Stimulated activated naive CD4-positive, alpha-beta T cell (primary cell): ENCODE measurements around the gene CSGALNACT2.
"Not testable (repeated sequence)": the region's sequence is repeated elsewhere in the genome, so short reads cannot be mapped to it uniquely, and the experiment has no call there.

Source experiments
- DNase-seq, 6 experiments: peaks; one replicate each; lab custom pipeline; 2025; lab: John Stamatoyannopoulos, UW

CSGALNACT2 gene

DNA sequence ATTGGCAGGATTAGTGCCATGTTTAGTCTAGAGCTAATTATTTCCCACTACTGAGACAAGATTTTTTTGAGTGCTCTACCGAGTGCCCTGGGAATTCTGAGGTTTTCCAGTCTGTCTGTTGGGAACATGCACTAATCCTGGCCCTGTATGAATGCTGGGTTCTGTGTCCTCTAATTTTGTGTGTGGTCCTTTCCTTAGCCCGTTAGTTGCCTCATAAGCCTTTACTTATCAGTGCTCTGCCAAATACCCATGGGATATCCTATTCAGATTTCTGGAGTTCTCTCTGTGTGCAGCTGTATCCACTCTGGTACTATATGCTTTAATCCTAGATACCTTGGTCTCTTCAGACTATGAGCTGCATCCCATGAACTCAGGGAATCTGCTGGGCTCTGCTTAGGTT, 13.1 kb downstream of the CSGALNACT2 start:
- DNase-seq = no peak

DNA sequence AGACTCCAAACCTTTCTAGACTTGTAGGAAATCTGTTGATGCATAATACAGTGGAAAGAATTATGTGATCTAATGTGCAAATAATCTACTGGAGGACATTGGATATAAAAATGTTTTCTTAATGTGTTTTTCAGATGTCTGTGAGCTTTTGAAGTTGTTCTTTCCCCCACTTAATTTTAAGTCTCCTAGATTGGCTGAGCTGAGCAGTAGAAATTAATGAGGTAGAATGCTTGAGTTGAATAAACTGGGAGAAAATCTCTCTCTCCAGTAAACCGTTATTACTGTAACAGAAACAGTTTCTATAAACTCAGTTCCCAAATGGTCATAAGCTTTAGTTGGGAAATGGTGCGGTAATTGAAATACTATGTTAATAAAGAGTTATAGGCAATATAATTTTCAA, 15.7 kb downstream of the CSGALNACT2 start:
- no peak for DNase-seq

DNA sequence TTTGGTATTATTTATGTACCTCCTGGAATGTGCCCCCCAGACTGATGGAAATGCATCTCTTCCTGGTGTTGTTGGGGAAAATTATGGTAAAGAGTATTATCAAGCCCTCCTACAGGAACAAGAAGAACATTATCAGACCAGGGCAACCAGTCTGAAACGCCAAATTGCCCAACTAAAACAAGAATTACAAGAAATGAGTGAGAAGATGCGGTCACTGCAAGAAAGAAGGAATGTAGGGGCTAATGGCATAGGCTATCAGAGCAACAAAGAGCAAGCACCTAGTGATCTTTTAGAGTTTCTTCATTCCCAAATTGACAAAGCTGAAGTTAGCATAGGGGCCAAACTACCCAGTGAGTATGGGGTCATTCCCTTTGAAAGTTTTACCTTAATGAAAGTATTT, 17.0 kb downstream of the CSGALNACT2 start:
- DNase-seq = no peak

DNA sequence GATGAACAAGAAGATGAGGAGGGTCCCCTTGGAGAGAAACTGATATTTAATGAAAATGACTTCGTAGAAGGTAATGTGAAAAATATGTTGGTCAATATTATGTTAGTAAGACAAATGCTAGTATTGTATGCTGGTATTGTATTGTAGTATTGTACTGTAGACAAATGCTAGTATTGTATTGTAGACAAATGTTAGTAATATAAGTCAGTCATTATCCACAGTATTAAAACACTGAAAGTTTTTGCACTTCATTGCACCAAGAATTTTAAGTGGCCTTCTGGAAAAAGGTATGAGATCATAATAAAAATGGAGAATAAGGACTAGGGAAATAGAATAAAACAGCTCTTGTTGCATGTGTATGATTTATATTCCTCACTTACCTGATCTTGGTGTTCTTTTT, 17.5 kb downstream of the CSGALNACT2 start:
- DNase-seq = no peak

DNA sequence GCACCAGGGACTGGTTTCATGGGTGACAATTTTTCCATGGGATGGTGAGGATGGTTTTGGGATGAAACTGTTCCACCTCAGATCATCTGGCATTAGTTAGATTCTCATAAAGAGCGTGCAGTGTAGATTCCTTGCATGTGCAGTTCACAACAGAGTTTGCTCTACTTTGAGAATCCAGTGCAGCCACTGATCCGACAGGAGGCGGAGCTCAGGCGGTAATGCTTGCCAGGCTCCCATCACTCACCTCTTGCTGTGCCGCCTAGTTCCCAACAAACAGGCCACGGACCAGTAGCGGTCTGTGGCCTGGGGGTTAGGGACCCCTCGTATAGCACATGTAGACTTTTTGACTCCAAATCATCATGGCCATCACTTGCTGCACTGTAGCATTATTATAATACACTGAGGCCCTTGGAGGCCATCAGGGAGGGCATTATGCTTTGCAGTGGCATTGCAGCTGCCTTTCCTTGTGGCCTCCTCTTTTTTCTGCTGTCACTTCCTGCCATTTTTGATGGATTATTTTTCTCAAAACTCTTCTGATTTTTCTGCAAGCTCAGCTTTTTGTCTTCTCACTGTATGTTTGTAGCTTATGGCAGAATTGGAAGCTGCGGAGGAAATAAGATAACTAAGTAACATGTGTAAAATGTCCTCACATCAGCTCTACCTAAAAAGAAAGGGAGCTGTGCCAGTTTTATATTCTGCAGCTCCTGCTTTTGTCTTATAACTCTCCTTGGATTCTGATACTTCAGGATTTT, 18.5 kb downstream of the CSGALNACT2 start:
- DNase-seq = no peak

DNA sequence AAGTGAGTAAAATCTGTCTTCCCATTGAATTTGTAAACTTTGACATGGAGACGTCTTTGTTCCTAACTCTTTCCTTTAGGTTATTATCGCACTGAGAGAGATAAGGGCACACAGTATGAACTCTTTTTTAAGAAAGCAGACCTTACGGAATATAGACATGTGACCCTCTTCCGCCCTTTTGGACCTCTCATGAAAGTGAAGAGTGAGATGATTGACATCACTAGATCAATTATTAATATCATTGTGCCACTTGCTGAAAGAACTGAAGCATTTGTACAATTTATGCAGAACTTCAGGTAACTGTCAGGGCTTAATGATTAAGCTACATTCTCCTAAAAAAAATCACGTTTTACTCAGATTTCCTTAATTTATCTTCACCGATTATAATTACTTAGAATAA, 20.4 kb downstream of the CSGALNACT2 start:
- no peak for DNase-seq

DNA sequence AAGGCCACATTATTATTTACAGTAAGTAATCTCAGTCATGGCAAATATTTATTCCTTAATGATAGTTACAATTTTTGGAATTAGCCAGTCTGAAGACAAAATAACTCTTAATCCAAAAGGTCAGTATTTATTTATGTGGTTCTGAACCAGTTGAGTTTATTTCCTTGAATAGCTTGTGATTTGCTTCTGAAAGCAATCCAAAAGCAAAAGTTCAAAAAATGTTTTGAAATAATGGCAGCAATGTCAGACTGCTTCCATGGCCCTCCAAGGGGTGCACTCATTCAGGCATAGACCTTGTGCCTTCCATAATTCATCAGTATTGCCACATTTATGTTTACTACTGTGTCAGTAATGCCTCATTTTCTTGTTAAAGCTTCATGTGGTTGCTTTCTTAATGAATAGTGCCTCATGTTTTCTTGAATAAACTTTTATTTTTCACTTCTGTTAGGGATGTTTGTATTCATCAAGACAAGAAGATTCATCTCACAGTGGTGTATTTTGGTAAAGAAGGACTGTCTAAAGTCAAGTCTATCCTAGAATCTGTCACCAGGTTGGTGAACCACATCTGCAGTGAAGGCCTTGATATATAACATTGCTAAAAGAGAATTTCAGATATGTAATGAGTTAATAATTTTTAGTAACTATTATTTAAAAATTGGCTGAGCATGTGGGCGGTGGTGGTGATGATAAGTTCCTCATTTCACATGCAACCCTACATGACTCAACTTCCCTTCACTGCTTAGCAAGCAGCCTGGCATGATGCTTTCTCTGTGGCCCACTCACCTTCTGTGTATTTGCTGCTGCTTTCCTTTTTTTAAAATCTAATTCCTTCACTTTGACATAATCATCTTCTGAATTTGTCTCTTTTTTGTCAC, 22.0 kb downstream of the CSGALNACT2 start:
- no peak for DNase-seq

DNA sequence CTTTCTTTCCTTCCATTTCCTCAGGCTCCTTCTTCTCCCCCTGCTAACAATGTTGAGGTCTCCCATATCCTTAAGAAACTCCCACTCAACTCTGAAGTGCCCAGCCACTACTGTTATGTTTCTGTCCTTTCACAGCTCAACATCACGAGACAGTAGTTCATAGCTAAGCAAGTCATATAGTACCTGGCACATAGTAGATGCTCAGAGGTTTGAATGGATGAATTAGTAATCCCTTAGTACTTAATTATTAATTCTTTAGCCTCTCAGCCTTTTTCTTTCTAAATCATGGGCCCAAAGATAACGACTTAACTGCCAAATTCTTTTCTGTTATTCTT, 22.6 kb downstream of the CSGALNACT2 start:
- no peak for DNase-seq

DNA sequence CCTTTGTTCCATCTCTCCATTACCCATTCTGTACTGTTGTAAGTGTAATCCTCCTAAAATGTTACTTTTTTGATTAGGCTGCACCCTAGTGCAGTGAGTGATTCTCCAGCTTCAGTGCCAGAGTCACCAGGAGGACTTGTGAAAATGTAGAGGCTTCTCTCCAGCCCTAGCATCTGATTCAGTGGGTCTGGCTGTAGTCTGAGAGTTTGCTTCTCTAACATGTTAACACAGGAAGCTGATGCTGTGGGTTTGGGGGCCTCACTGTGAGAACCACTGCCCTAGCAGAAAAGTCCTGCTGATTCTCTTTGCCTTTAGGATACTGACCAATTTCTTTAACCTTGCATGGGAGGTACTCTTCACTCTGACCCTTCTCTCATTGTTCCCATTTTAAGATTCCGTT, 24.4 kb downstream of the CSGALNACT2 start:
- DNase-seq = no peak

DNA sequence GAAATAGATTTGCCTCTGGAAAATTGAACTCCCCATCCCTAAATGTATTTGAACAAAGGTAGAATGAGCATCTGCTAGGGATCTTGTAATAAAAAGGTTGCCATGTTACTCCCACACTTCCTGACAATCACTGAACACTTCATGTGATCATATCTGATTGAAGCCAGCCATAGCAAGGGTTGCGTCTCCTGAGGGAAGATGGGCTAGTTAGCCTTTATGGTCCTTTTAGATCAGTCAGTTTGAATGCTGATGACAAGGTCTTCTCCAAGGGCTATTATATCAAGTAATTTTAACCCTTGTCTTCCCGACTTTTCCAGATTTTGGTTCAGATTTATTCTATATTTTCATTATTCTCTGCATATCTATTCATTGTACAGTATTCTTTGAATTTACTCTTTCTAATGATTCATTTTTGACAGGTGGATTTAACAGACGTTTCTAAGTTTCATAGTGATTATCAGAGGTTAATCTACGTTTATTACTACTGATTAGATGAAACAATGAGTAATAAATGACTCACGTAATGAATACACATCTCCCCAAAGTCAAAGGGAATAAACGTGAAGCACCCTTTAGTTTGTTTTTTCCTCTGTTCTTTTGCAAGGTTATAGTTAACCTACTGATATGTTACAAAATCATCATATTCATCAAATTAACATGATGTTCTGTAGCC, 28.1 kb downstream of the CSGALNACT2 start:
- DNase-seq = no peak

DNA sequence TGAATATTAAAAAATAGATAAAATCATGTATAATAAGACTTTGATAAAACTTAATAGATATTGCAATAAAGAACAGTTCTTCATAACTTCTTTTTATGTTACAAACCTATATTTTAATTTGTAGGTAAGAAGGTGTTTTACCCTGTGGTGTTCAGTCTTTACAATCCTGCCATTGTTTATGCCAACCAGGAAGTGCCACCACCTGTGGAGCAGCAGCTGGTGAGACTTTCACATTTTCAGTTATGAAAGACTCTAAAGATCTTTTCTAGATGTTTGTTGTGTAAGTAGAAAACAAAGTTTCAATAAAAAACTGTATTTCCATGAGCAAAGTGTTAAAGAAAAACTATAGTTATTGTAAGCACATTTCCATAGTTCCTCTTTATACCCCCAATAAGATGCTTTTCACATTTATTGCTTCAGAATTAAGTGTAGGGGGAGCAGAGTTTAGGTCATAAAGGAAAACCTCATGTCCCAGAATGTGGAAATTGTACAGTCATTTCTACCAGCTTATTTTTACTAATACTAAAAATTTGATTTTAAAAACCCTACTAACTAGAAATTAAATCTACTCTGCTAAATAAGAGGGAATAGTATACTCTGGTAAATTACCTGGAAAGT, 28.7 kb downstream of the CSGALNACT2 start:
- DNase-seq = no peak

DNA sequence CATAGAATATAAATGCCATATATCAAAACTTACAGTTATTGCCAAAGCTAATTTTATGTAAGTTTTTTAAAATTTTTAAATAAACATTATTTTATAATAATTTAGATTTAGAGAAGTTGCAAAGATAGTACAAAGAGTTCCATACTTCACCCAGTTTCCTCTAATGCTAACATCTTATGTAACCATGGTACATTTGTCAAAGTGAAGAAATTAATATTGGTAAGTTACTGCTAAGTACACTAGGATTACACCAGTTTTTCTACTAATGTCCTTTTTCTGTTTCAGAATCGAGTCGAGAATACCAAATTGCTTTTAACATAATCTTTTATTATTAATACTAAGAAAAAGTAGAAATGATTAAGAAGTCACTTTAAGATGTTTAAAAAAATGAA, 29.2 kb downstream of the CSGALNACT2 start:
- no peak for DNase-seq

DNA sequence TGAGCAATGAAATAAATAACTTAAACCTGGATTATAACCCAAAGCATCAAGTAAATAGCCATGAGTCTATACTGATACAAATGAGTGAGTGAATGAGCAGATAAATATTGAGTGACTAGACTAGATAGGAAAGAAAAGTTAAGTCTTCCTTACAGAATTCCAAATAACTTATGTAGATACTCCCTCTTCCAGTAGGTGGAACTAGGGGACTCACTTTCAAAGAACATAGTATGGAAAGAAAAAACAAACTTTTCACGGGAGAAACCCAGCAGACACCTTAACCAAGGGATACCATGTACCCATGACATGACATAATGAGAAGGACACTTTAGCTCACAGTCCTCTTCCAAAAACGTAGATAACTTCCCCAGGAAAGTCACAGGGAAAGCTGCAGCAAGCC, 32.2 kb downstream of the CSGALNACT2 start:
- DNase-seq = no peak

DNA sequence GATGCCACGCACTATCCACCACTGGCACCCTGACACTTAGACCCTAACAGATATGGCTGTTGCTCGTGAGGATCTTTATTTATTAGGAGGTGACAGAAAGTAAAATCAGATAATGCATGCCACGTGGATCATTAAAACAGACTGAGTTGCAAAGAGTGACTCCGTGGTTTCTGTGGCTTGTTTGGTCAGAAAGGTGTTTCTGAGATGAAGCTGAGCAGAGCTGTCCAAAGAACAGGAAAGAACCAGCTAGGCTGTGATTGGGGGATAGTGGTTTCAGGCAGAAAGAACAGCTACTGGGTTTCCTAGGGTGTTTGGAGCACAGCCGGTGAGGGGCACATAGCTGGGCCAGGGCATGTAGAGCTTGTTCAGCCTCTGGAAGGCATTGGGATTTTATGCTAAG, 34.4 kb downstream of the CSGALNACT2 start:
- DNase-seq = no peak

DNA sequence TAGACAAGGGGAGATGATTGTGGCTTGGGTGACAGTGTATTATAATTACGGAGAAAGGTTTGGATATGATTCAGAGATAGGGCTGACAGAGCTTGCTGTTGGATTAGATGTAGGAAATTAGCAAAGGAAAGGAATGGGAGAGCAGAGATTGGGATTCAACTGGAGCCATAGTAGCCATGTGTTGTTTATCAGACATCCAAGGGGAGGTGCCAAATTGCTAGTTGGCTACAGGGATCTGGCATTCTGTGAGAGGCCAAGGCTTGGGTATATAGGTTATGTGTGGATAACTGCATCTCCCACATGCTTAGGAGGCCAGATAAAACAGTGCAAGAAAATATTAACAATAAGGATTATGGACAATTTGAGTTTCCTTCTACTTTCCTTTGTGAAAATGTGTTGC, 34.9 kb downstream of the CSGALNACT2 start:
- DNase-seq = no peak

DNA sequence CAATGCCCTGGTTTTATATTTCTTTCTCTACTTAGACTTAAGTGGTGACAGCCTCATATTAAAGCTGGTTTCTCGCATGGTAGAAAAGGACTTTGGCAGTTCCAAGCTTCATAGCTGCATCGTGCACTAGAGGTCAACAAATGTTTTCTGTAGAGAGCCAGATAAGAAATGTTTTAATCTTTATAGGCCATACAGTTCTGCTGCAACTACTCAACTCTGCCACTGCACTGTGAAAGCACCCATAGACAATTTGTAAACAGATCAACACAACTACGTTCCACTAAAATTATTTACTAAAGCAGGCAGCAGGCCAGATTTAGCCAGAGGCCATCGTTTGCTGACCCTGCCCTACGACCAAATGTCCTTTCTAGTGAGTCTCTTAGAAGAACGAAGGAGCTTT, 36.7 kb downstream of the CSGALNACT2 start:
- no peak for DNase-seq

DNA sequence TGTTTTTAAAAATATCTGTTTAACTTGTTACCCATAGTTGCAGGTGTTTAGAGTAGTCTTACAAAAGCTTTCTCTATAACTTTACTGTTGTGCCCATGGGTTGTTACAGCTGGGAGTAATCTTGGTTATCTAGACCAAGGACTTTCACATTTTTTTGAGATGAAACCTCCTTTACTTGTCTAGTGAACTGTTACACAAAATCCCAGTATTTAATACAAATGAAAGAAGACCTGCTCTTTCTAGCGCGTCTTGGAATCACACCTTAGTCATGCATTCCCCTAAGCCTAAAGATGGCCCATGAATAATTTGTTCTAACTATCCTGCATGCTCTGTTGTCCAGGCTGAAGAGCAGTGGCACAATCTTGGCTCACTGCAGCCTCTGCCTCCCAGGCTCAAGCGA, 38.0 kb downstream of the CSGALNACT2 start:
- no peak for DNase-seq

DNA sequence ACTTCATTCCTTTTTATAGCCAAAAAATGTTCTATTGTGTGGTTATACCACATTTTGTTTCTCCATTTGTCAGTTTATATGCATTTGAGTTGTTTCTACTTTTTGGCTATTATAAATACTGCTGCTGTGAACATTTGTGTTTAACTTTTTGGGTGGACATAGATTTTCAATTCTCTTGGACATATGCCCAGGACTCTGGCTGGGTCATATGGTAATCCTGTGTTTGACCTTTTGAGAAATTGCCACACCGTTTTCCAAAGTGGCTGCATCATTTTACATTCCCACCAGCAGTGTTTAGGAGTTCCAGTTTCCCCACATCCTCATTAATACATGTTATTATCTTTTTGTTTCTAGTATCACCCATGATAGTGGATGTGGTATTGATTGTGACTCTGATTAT, 39.4 kb downstream of the CSGALNACT2 start:
- DNase-seq = no peak

DNA sequence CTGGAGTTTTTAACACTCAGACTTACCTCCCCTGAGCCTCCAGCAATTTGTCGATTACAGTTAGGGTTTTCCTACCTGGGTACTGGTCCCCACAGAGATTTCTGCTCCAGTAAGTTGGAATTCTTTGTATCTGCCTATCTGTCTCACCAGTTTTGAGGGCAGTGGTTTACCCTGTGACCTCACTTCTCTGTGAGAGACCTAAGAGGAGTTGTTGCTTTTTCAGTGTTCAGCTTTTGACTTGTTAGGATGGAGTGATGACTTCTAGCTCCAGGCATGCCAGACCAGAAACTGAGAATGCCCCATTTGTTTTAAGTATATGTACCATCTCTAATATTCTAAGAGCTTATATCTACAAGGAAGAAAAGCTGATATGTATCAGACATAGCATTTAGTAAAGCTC, 42.9 kb downstream of the CSGALNACT2 start:
- no peak for DNase-seq

DNA sequence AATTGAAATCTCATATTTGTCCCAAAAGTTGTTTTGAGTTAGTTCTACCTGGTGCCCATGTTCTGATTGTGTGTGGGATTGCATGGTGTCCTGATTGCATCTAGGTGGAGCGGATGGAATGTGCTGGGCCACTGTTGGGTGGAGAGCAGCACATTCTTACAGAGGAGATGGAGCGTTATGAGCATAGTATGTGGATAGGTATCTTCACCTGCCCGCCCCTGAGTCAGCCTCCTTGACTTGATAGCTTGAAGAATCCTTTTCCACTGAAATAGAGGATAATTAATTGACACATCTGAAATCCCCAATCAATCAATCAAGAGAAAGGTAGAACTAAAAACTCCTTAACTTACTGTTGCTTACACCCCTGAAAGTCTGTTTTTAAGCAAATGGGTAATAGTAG, 45.5 kb downstream of the CSGALNACT2 start:
- not testable (repeated sequence) for DNase-seq

DNA sequence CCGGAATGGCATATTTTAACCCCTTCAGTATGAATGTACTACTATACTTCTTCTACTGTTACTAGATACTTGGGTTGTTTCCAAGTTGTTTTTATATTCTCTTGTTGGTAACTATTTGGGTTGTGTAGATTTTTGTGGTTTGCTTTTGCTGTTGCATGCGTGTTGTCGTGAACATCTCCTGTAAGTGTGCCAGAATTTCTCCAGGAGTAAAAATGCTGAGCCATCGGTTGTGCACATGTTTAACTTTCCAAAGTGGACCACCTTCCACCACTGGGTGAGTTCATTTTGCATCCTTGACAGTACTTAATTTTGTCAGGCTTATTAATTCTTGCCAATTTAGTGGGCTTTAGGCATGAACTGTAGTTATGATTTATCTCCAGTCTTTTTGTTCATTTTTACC, 47.9 kb downstream of the CSGALNACT2 start:
- DNase-seq = no peak

DNA sequence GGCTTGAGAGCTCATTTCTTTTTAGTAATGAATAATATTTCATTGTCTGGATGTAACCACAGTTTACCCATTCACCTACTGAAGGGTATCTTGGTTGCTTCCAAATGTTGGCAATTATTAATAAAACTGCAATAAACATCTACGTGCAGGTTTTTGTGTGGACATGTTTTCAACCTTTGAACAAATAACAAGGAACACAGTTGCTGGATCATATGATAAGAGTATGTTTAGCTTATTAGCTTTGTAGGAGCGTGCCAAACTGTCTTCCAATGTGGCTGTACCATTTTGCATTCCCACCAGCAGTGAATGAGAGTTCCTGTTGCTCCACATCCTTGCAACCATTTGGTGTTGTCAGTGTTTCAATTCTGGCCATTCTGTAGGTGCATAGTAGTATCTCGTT, 49.0 kb downstream of the CSGALNACT2 start:
- DNase-seq = no peak

DNA sequence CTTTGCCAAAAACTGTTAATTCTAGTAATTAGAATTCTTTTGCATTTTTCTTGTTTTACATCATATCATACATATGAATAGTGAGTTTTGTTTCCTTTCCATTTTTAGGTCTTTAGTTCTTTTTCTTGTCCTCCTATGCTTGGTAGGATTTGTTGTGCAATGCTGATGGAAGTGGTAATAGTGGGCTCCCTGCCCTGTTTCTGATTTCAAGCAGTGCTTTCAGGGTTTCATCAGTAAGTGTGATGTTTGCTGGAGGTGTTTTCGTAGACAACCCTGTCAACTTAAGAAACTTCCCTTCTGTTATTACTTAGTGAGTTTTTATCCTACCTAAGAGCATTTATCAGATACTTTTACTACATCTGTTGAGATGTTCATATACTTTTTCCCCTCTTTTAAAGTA, 50.5 kb downstream of the CSGALNACT2 start:
- no peak for DNase-seq
